GM12891 (cell line): Measurements from ENCODE around the gene NEURL1B.

Experiments used
- POLR2A ChIP-seq: IDR thresholded peaks from 2 replicates; pipeline ENCODE4 v1.6.1; 2011; ENCODE audit warnings: low read depth, low read length, control low read depth
- POLR2AphosphoS5 ChIP-seq: IDR thresholded peaks from 2 replicates; pipeline ENCODE4 v1.6.1; 2011; ENCODE audit warnings: low read depth, low read length, control low read depth
- TAF1 ChIP-seq: IDR thresholded peaks from 2 replicates; pipeline ENCODE4 v1.6.1; 2011; ENCODE audit warnings: low read depth, low read length, control low read depth

- no peak for TF ChIP-seq POLR2A
- TF ChIP-seq TAF1, result no peak
- TF ChIP-seq POLR2AphosphoS5, result no peak
These were observed 6.8 kb upstream of the NEURL1B start for GRCh38 chr5:172634106-172634899.
